Mesenchymal stem cell (in vitro differentiated cells and primary cell): ENCODE measurements around the gene TMEM213.

Source experiments
- DNase-seq: peaks from one replicate; pipeline ENCODE4 v3.0.0-alpha.2; 2013
- H2AFZ ChIP-seq: one replicate; pipeline ENCODE4 v1.6.1; 2013; ENCODE audit warnings: low read depth, mild to moderate bottlenecking, control low read depth, inconsistent platforms, low read length, moderate library complexity
- H2AK5ac ChIP-seq: 2 replicates; pipeline ENCODE4 v1.6.1; 2013; ENCODE audit warnings: low read length, moderate library complexity, mild to moderate bottlenecking, inconsistent platforms; ENCODE audit not compliant: severe bottlenecking
- H2BK120ac ChIP-seq: one replicate; pipeline ENCODE4 v1.6.1; 2013; ENCODE audit warnings: low read depth, mild to moderate bottlenecking, inconsistent platforms, low read length, moderate library complexity
- H2BK12ac ChIP-seq, 2 experiments: one replicate each; pipeline ENCODE4 v1.6.1; 2013; ENCODE audit warnings: inconsistent platforms in 2 of 2, low read length in 2 of 2, mild to moderate bottlenecking in 2 of 2, moderate library complexity in 2 of 2, control low read depth in 1 of 2
- H2BK15ac ChIP-seq: one replicate; pipeline ENCODE4 v1.6.1; 2013; ENCODE audit warnings: mild to moderate bottlenecking, low read depth, inconsistent platforms; ENCODE audit not compliant: poor library complexity, severe bottlenecking
- H2BK5ac ChIP-seq: 2 replicates; pipeline ENCODE4 v1.6.1; 2013; ENCODE audit warnings: low read depth, mild to moderate bottlenecking, low read length, control low read depth, inconsistent platforms; ENCODE audit not compliant: poor library complexity, severe bottlenecking
- H3K14ac ChIP-seq, 2 experiments: one replicate each; pipeline ENCODE4 v1.6.1; 2013; ENCODE audit warnings: inconsistent platforms in 2 of 2, low read length in 2 of 2, control low read depth in 1 of 2, mild to moderate bottlenecking in 1 of 2, moderate library complexity in 1 of 2
- H3K18ac ChIP-seq, 2 experiments: one replicate each; pipeline ENCODE4 v1.6.1; 2013; ENCODE audit warnings: inconsistent platforms in 2 of 2, low read length in 2 of 2, control low read depth in 1 of 2, low read depth in 1 of 2, mild to moderate bottlenecking in 1 of 2
- H3K23ac ChIP-seq, 2 experiments: one replicate each; pipeline ENCODE4 v1.6.1; 2013; ENCODE audit warnings: inconsistent platforms in 2 of 2, low read length in 2 of 2, mild to moderate bottlenecking in 2 of 2, moderate library complexity in 2 of 2, control low read depth in 1 of 2
- H3K27ac ChIP-seq: 2 replicates; pipeline ENCODE4 v1.5.1; 2013; ENCODE audit warnings: mild to moderate bottlenecking, moderate library complexity, low read length, control low read depth, inconsistent platforms; ENCODE audit not compliant: poor library complexity, severe bottlenecking
- H3K27me3 ChIP-seq, 2 experiments: 2 replicates each; pipeline versions ENCODE4 v1.6.1 to v1.7.0; 2013; ENCODE audit warnings: low read length in 2 of 2, mild to moderate bottlenecking in 2 of 2, moderate library complexity in 2 of 2, control low read depth in 1 of 2, inconsistent platforms in 1 of 2; ENCODE audit not compliant: control insufficient read depth in 1 of 2, insufficient read depth in 1 of 2
- H3K36me3 ChIP-seq, 2 experiments: 2 replicates each; pipeline versions ENCODE4 v1.6.1 to v1.7.0; 2013; ENCODE audit warnings: low read length in 2 of 2, control low read depth in 1 of 2, inconsistent platforms in 1 of 2, low read depth in 1 of 2, mild to moderate bottlenecking in 1 of 2; ENCODE audit not compliant: insufficient read depth in 2 of 2, control insufficient read depth in 1 of 2
- H3K4ac ChIP-seq, 2 experiments: one replicate each; pipeline ENCODE4 v1.6.1; 2013; ENCODE audit warnings: inconsistent platforms in 2 of 2, low read length in 2 of 2, mild to moderate bottlenecking in 2 of 2, moderate library complexity in 2 of 2, control low read depth in 1 of 2, low read depth in 1 of 2
- H3K4me1 ChIP-seq: 2 replicates; pipeline ENCODE4 v1.6.1; 2013; ENCODE audit warnings: low read depth, low read length, control low read depth; ENCODE audit not compliant: control insufficient read depth, insufficient read depth
- H3K4me2 ChIP-seq: 2 replicates; pipeline ENCODE4 v1.6.1; 2013; ENCODE audit warnings: low read length, mild to moderate bottlenecking, inconsistent platforms; ENCODE audit not compliant: poor library complexity, severe bottlenecking
- H3K4me3 ChIP-seq, 2 experiments: 2 replicates each; pipeline versions ENCODE4 v1.5.1 to v1.7.0; 2013; ENCODE audit warnings: low read length in 2 of 2, mild to moderate bottlenecking in 2 of 2, control low read depth in 1 of 2, low read depth in 1 of 2; ENCODE audit not compliant: insufficient read depth in 1 of 2
- H3K79me1 ChIP-seq: replicated peaks from 2 replicates; pipeline ENCODE4 v1.6.1; 2013; ENCODE audit warnings: mild to moderate bottlenecking, control low read depth, low read length, inconsistent platforms; ENCODE audit not compliant: poor library complexity, severe bottlenecking
- H3K9ac ChIP-seq: 2 replicates; pipeline ENCODE4 v1.7.0; 2013; ENCODE audit warnings: mild to moderate bottlenecking, low read length, moderate library complexity
- H3K9me3 ChIP-seq: 2 replicates; pipeline ENCODE4 v1.7.0; 2013; ENCODE audit warnings: mild to moderate bottlenecking, low read length; ENCODE audit not compliant: control insufficient read depth
- H4K8ac ChIP-seq: one replicate; pipeline ENCODE4 v1.6.1; 2013; ENCODE audit warnings: inconsistent platforms, mild to moderate bottlenecking, low read length, moderate library complexity
- H4K91ac ChIP-seq: one replicate; pipeline ENCODE4 v1.6.1; 2013; ENCODE audit warnings: mild to moderate bottlenecking, low read length, inconsistent platforms
- WGBS: methylation state at CpG from one replicate; pipeline ENCODE4 v1.1.7; 2013; ENCODE audit warnings: mixed read lengths; 5-methylcytosine and 5-hydroxymethylcytosine counted together

TMEM213 gene

GRCh38 chr7:138821912-138822311 is 24.1 kb downstream of the TMEM213 start:
- WGBS, result 88% methylated on average over 7 of the region's 7 CpGs

GRCh38 chr7:138822867-138823535 is 25.2 kb downstream of the TMEM213 start:
- Histone ChIP-seq H4K8ac (no peak overlapping the region), H3K27ac (no peak overlapping the region), H2AFZ (no peak overlapping the region), H3K79me1 (no peaks in the 10 kb centered on the region), H2BK15ac (no peak overlapping the region), H3K14ac (no peak overlapping the region), H4K91ac (no peak overlapping the region), H3K4me2 (no peak overlapping the region), H2BK12ac (no peak overlapping the region), H3K9me3 (peaks cover 12% of the 10 kb centered on the region), H3K18ac (no peak overlapping the region), H3K9ac (no peak overlapping the region), H2BK120ac (no peak overlapping the region), H2BK5ac (no peak overlapping the region), H3K23ac (no peak overlapping the region), H2AK5ac (no peak overlapping the region), H3K4ac (no peak overlapping the region), H3K4me1 (no peaks in the 10 kb centered on the region), H3K27me3 (no peaks in the 10 kb centered on the region), H3K36me3 (no peaks in the 10 kb centered on the region), H3K4me3 (no peak overlapping the region)
- DNase-seq, result no peak
- 100% methylated on average over 6 of the region's 11 CpGs for WGBS

More at GRCh38 chr7:138821912-138822311, 24.1 kb downstream of the TMEM213 start:
- no peaks in the 10 kb centered on the region for H3K27me3 ChIP-seq
- no peak overlapping the region for H2BK120ac ChIP-seq
- H2BK5ac ChIP-seq, result no peak overlapping the region
- DNase-seq, result no peak
- H2BK15ac ChIP-seq, result no peak overlapping the region
- H3K4me2 ChIP-seq, result no peak overlapping the region
- no peak overlapping the region for H3K4me3 ChIP-seq
- H3K27ac ChIP-seq, result no peak overlapping the region
- no peak overlapping the region for H3K18ac ChIP-seq
- no peak overlapping the region for H3K4ac ChIP-seq
- H3K14ac ChIP-seq, result no peak overlapping the region
- no peaks in the 10 kb centered on the region for H3K36me3 ChIP-seq
- no peak overlapping the region for H3K9ac ChIP-seq
- no peak overlapping the region for H2BK12ac ChIP-seq
- no peaks in the 10 kb centered on the region for H3K4me1 ChIP-seq
- H3K9me3 ChIP-seq, result peaks cover 12% of the 10 kb centered on the region
- H3K79me1 ChIP-seq, result no peaks in the 10 kb centered on the region
- no peak overlapping the region for H2AFZ ChIP-seq
- H2AK5ac ChIP-seq, result no peak overlapping the region
- no peak overlapping the region for H4K91ac ChIP-seq
- no peak overlapping the region for H3K23ac ChIP-seq
- no peak overlapping the region for H4K8ac ChIP-seq

- Histone ChIP-seq H2BK12ac (no peak overlapping the region), H3K36me3 (no peaks in the 10 kb centered on the region), H3K23ac (no peak overlapping the region), H3K9me3 (peaks cover 12% of the 10 kb centered on the region), H3K14ac (no peak overlapping the region), H3K27ac (no peak overlapping the region), H3K4me3 (no peak overlapping the region), H3K27me3 (no peaks in the 10 kb centered on the region), H3K4me2 (no peak overlapping the region), H4K91ac (no peak overlapping the region), H4K8ac (no peak overlapping the region), H3K18ac (no peak overlapping the region), H2BK15ac (no peak overlapping the region), H3K79me1 (no peaks in the 10 kb centered on the region), H3K4ac (no peak overlapping the region), H2AFZ (no peak overlapping the region), H2BK120ac (no peak overlapping the region), H2BK5ac (no peak overlapping the region), H2AK5ac (no peak overlapping the region), H3K4me1 (no peaks in the 10 kb centered on the region), H3K9ac (no peak overlapping the region)
- no peak for DNase-seq
- 92% methylated on average over 11 of the region's 11 CpGs for WGBS
These were observed 27.4 kb downstream of the TMEM213 start for GRCh38 chr7:138825049-138825721.

GRCh38 chr7:138828302-138828701 is 30.5 kb downstream of the TMEM213 start:
- Histone ChIP-seq H2AFZ (no peak overlapping the region), H3K27ac (no peak overlapping the region), H4K8ac (no peak overlapping the region), H2BK5ac (no peak overlapping the region), H3K9me3 (peaks cover 4% of the 10 kb centered on the region), H3K36me3 (no peaks in the 10 kb centered on the region), H3K18ac (no peak overlapping the region), H4K91ac (no peak overlapping the region), H2BK15ac (no peak overlapping the region), H3K79me1 (no peaks in the 10 kb centered on the region), H2AK5ac (no peak overlapping the region), H3K4ac (no peak overlapping the region), H2BK12ac (no peak overlapping the region), H3K23ac (no peak overlapping the region), H3K14ac (no peak overlapping the region), H3K4me2 (no peak overlapping the region), H3K27me3 (no peaks in the 10 kb centered on the region), H3K4me3 (no peak overlapping the region), H3K9ac (no peak overlapping the region), H3K4me1 (no peaks in the 10 kb centered on the region), H2BK120ac (no peak overlapping the region)
- WGBS, result no CpG with 5 or more reads among the region's 2 CpGs
- no peak for DNase-seq
